Iris pigment epithelial cell (primary cell): Measurements from ENCODE around the gene AP2B1.
"Not testable (repeated sequence)": the region's sequence is repeated elsewhere in the genome, so short reads cannot be mapped to it uniquely, and the experiment has no call there.

Experiments used
- DNase-seq: peaks from one replicate; pipeline ENCODE4 v3.0.0-alpha.2; 2011; ENCODE audit warnings: low read depth

AP2B1 gene

GRCh38 chr17:35587074-35587961 is at the start of gene AP2B1:
AP2B1 (plus strand) TSS chr17:35587322; CDS start chr17:35594031, 6,709 bp downstream.
- peak; percentile 95 for DNase-seq

- DNase-seq, result peak; percentile 5
Observed at GRCh38 chr17:35537601-35538141, 49.5 kb upstream of the AP2B1 start, which contains the start of gene SLFN12L. SLFN12L (minus strand) TSS chr17:35537678; CDS start chr17:35522364, 15,314 bp downstream.

- no peak for DNase-seq
Observed at GRCh38 chr17:35539659-35540026, 47.5 kb upstream of the AP2B1 start.

GRCh38 chr17:35540589-35541404 is 46.3 kb upstream of the AP2B1 start:
- peak; percentile 83 for DNase-seq

GRCh38 chr17:35541434-35541833 is 45.7 kb upstream of the AP2B1 start:
- DNase-seq, result peak; percentile 13

GRCh38 chr17:35542990-35543389 is 44.1 kb upstream of the AP2B1 start:
- DNase-seq, result no peak

GRCh38 chr17:35543856-35544255 is 43.3 kb upstream of the AP2B1 start:
- DNase-seq, result peak; percentile 87

GRCh38 chr17:35545150-35545549 is 42.0 kb upstream of the AP2B1 start:
- no peak for DNase-seq

- DNase-seq, result no peak
Observed at GRCh38 chr17:35546487-35546886, 40.6 kb upstream of the AP2B1 start.

- DNase-seq, result no peak
Observed at GRCh38 chr17:35548208-35548810, 38.8 kb upstream of the AP2B1 start.

- no peak for DNase-seq
Observed at GRCh38 chr17:35548978-35549377, 38.1 kb upstream of the AP2B1 start.

- no peak for DNase-seq
Observed at GRCh38 chr17:35553310-35553709, 33.8 kb upstream of the AP2B1 start.

- DNase-seq, result no peak
Observed at GRCh38 chr17:35554668-35555067, 32.5 kb upstream of the AP2B1 start.

- DNase-seq, result no peak
Observed at GRCh38 chr17:35555691-35556090, 31.4 kb upstream of the AP2B1 start.

GRCh38 chr17:35557353-35557752 is 29.8 kb upstream of the AP2B1 start:
- no peak for DNase-seq

GRCh38 chr17:35559495-35560210 is 27.5 kb upstream of the AP2B1 start:
- DNase-seq, result no peak

- DNase-seq, result no peak
Observed at GRCh38 chr17:35560703-35561102, 26.4 kb upstream of the AP2B1 start, which contains the start of gene SLFN14. SLFN14 (minus strand) TSS chr17:35560819; CDS start chr17:35558062, 2,757 bp downstream.

GRCh38 chr17:35563181-35563580 is 23.9 kb upstream of the AP2B1 start:
- not testable (repeated sequence) for DNase-seq

- DNase-seq, result no peak
Observed at GRCh38 chr17:35566968-35567367, 20.2 kb upstream of the AP2B1 start.

- peak; percentile 80 for DNase-seq
Observed at GRCh38 chr17:35568561-35568960, 18.6 kb upstream of the AP2B1 start.

- DNase-seq, result no peak
Observed at GRCh38 chr17:35569405-35569804, 17.7 kb upstream of the AP2B1 start.
